NCI-H1105 treated with DMSO at 0.1 percent for 48 hours (cell line): ENCODE measurements around the gene MARK1.

Experiments
- DNase-seq: peaks from one replicate; lab custom pipeline; 2025; lab: John Stamatoyannopoulos, UW

The MARK1 gene

GRCh38 chr1:220690140-220691052 is 162.5 kb downstream of the MARK1 start, which contains the start of gene C1orf115:
C1orf115 (plus strand) TSS chr1:220690363; CDS start chr1:220690403, 40 bp downstream.
- peak; percentile 93 for DNase-seq

GRCh38 chr1:220691053-220691684 is 163.2 kb downstream of the MARK1 start:
- peak; percentile 33 for DNase-seq

GRCh38 chr1:220692436-220693228 is 164.7 kb downstream of the MARK1 start:
- DNase-seq: no peak

DNA sequence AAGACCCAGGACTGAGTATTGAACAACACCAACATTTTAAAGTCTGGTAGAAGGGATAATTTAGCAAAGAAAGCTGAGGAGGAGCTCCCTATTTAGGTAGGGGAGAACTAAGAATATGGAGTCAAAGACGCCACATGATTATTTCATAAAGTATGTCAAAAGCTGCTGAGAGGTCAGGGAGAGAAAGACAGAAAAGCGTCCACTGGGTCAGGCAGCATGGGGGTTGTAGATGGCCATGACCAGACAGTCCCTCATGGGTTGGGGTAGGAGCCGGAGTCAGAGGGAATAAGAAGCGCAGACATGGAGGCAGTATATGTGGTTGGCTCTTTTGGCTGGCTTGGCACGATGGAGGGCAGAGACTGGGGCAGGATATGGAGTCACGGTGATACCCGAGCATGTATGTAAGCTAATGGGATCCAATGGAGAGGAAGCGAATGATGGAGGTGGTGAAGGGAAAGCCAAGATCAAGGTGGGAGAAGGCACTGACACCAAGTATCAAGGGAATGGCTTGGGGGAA is 167.0 kb downstream of the MARK1 start:
- no peak for DNase-seq

- DNase-seq: no peak
Observed at GRCh38 chr1:220695426-220695825, 167.5 kb downstream of the MARK1 start.

GRCh38 chr1:220696226-220696862 is 168.4 kb downstream of the MARK1 start:
- DNase-seq: no peak

GRCh38 chr1:220696863-220697231 is 168.9 kb downstream of the MARK1 start:
- DNase-seq: no peak

DNA sequence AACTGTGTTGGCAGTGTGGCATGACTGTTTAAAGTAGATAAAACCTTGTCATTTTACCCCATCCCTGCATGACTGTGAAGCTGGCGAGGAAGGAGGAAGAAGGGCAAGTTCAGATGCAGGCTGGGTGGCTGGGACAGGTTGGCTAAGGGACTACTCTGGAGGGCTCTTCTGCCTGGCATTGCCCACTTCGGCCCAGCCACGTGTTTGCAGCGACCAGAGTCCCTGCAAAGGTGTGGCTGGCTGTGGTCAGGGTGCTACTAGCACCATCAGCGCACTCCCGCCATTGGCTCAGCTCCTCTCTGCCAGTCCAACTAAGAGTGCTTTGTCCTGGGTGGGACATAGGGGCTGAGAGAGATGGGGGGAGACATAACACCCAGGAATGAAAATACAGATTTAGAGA is 169.4 kb downstream of the MARK1 start:
- DNase-seq: no peak

DNA sequence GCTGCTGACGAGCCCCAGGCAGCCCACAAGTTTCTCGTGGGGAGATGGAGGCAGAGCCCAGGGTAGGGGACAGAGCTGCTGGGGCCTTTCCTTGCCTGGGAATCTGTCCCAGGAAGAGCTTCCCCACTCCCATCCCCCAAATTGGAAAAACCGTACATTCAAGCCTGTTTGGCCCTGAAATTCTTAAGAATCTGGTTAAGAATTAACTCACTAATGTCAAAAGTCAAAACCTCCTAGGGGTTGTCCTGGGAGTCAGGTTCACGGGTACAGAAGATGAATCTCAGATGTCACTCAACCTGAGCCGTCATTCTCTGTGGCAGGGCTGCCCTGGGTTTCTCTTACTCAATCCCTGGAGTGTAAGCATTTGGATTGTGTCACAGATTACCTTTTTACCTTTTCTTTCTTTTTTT is 170.7 kb downstream of the MARK1 start:
- no peak for DNase-seq

- DNase-seq: no peak
Observed at GRCh38 chr1:220699044-220699443, 171.1 kb downstream of the MARK1 start.

- DNase-seq: no peak
Observed at GRCh38 chr1:220700556-220701179, 172.7 kb downstream of the MARK1 start.

- no peak for DNase-seq
Observed at GRCh38 chr1:220701974-220702373, 174.0 kb downstream of the MARK1 start.

GRCh38 chr1:220702733-220703270 is 174.9 kb downstream of the MARK1 start:
- DNase-seq: peak; percentile 56

DNA sequence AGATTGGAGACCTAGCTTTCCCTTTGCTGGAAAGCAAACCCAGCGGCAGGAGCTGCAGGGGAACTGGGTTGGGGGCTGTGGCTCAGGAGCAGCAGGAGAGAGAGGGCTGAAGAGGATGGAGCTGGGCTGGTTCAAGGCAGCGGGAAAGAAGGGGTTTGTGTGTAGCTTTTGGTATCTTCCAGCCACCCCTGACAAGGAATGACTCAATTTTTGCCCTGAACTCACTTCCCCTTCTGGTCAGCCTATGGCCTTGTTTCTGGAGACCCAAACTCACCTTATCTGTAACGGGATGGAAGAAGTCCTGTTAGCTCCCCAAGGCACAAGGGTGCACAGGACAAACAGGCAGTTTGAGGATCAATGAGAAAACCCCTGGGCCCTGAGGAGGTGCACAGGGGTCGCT is 175.4 kb downstream of the MARK1 start:
- no peak for DNase-seq

- no peak for DNase-seq
Observed at GRCh38 chr1:220705782-220706181, 177.8 kb downstream of the MARK1 start.

DNA sequence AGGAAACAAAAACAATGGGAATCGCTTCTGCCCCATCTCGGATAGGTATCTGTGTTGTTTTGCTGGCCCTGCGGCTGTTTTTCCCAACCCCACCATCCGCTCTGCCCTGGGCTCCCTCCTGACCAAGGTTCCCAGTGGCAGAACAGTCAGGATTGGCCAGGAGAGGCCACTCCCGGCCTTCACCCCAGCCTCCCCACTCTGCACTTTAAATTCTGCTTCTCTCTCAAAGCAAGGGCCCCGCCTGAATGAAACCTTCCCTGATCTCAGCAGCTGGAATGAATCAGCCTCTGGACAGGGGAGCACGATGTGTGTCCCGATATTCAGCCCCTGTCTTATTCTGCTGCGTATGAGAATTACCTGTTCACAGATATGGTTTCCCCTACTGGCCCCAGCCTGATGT is 178.5 kb downstream of the MARK1 start:
- no peak for DNase-seq

GRCh38 chr1:220707160-220707559 is 179.2 kb downstream of the MARK1 start:
- no peak for DNase-seq

- DNase-seq: no peak
Observed at GRCh38 chr1:220708244-220708643, 180.3 kb downstream of the MARK1 start.

DNA sequence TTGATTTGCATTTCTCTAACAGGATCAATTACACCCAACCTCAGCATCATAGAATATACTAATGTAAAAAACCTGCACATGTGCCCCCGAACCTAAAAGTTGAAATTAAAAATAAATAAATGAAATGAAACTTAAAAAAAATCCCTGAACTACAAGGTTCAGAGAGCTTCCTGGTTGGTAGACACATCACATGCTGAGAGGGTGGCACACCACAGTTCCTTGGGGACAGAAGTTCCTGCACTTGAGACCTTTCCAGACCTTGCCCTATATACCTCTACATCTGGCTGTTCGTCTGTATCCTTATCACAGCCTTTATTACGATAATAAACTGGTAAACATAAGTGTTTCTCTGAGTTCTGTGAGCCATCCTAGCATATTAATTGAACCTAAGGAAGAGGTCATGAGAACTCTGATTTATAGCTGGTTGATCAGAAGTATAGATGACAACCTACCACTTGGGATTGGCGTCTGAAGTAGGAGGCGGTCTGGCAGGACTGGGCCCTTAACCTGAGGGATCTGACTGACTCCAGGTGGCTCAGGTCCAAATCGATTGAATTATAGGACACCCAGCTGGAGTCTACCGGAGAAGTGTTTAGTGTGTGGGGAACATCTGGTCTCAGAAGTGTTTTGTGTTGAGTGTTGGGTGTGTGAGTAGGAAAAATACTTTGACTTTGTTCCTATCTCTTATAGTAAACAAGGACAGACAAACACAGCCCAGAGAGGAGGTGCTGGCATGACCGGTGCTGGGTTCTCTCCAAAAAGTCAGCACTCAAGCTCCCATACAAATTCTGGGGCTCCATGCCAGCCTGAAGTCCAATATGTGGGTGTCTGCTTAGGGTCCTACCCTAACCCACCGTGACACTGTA is 181.2 kb downstream of the MARK1 start:
- no peak for DNase-seq

- no peak for DNase-seq
Observed at GRCh38 chr1:220710333-220710732, 182.4 kb downstream of the MARK1 start.
